Right lobe of liver (tissue), 6 donors: ENCODE measurements around the gene EPHB1. TPM values are rescaled to one million over a fixed set of nuclear protein-coding genes. Genes with fewer than 3 reads are reported as not detected.
"Not testable (repeated sequence)": the region's sequence is repeated elsewhere in the genome, so short reads cannot be mapped to it uniquely, and the experiment has no call there.

ENCODE experiments used
- ATAC-seq, 4 donors: fragments of 200-7000 bp; cut with Tn5 transposase; one replicate each; pipeline ENCODE4 v1.9.1; 2020; ENCODE audit warnings: mild to moderate bottlenecking in 4 of 4, moderate library complexity in 4 of 4
- DNase-seq, 3 donors: peaks; one replicate each; pipeline ENCODE4 v3.0.0-alpha.2; 2020
- H3K27ac ChIP-seq, 3 donors: fragments of 200-600 bp; one replicate each; pipeline ENCODE4 v1.8.0; 2022
- H3K27me3 ChIP-seq, 2 donors: fragments of 200-600 bp; one replicate each; pipeline ENCODE4 v1.8.0; 2022
- H3K36me3 ChIP-seq, 4 donors: fragments of 200-600 bp; sonication (generic) in 1 of 4; one replicate each; pipeline versions ENCODE4 v1.5.1 to v1.8.0; 2017 to 2022; ENCODE audit warnings: control low read depth in 1 of 4
- H3K4me1 ChIP-seq, 4 donors: fragments of 200-600 bp; sonication (generic) in 1 of 4; one replicate each; pipeline versions ENCODE4 v1.5.1 to v1.8.0; 2017 to 2022; ENCODE audit warnings: control low read depth in 1 of 4
- H3K4me3 ChIP-seq, 3 donors: fragments of 200-600 bp; one replicate each; pipeline ENCODE4 v1.8.0; 2022
- H3K9me3 ChIP-seq, 4 donors: fragments of 200-600 bp; sonication (generic) in 1 of 4; one replicate each; pipeline versions ENCODE4 v1.5.1 to v1.8.0; 2017 to 2022; ENCODE audit warnings: control low read depth in 1 of 4
- CTCF ChIP-seq, 4 donors: fragments of 200-600 bp in 3 of 4; fragments of 450-650 bp in 1 of 4; IDR thresholded peaks; one replicate each; pipeline versions ENCODE4 v1.5.1 to v1.8.0; 2016 to 2022; ENCODE audit warnings: antibody characterized with exemption in 4 of 4, mild to moderate bottlenecking in 2 of 4
- POLR2A ChIP-seq: fragments of 450-650 bp; IDR thresholded peaks from one replicate; pipeline ENCODE4 v1.6.1; 2017; ENCODE audit warnings: antibody characterized with exemption, mild to moderate bottlenecking
- WGBS: methylation state at CpG from one replicate; pipeline ENCODE4 v1.1.6; 2018; ENCODE audit warnings: low coverage, low lambda C conversion rate; ENCODE audit not compliant: insufficient coverage; ENCODE audit errors: missing lambda C conversion rate; 5-methylcytosine and 5-hydroxymethylcytosine counted together
- intact Hi-C, 2 donors: fragments of 100-400 bp; cut with DNase I; formaldehyde crosslinking; loops; one replicate each; pipeline versions ENCODE4 v1.11.2 to v1.14.1; 2022
- total RNA-seq, 6 experiments: library from RNA; depleted of rRNA in 2 of 6; stranded (reverse); fragments of >200 nt in 2 of 6; fragmentation: NEBNext Ultra II Directional in 3 of 6; extraction: Animal tissue kit (Norgen Biotek cat#: 25700) in 3 of 6; gene quantifications; one replicate each; pipeline versions ENCODE4 v1.1.0 to v1.2.4, GENCODE V29; 2016 to 2023
- donor health status: DM: no; HTN: yes; CAD: no.
- donor health status: DM: no; HTN: no; CAD: no.
- donor health status: DM: no; HTN: no; CAD: no.
- donor health status: DM: no; HTN: yes; CAD: no.
- donor health status: DM: no; HTN: yes; CAD: no.

EPHB1 gene
- total RNA-seq, 6 experiments from 2014 or later = 0.63 to 10.9 (median 1.8) TPM

- DNase-seq (no peak), ATAC-seq (no peak)
- Histone ChIP-seq H3K27ac (no peak overlapping the region), H3K36me3 (no peaks in the 10 kb centered on the region), H3K4me3 (no peak overlapping the region), H3K4me1 (no peaks in the 10 kb centered on the region), H3K9me3 (no peaks in the 10 kb centered on the region), H3K27me3 (no peaks in the 10 kb centered on the region)
- WGBS = 59% methylated on average over 7 of the region's 7 CpGs
- TF ChIP-seq CTCF (IDR thresholded peaks at IDR 0.05) = no peak
- TF ChIP-seq POLR2A = no peak
- intact Hi-C loops = no loop called here
Measured at GRCh38 chr3:135033737-135034136, 238.7 kb downstream of the EPHB1 start.

GRCh38 chr3:135034291-135034768 is 239.3 kb downstream of the EPHB1 start:
- TF ChIP-seq CTCF (IDR thresholded peaks at IDR 0.05) (no peak), POLR2A (no peak)
- Histone ChIP-seq H3K27me3 (no peaks in the 10 kb centered on the region), H3K4me1 (no peaks in the 10 kb centered on the region), H3K36me3 (no peaks in the 10 kb centered on the region), H3K27ac (no peak overlapping the region), H3K9me3 (no peaks in the 10 kb centered on the region), H3K4me3 (no peak overlapping the region)
- ATAC-seq (no peak), DNase-seq (no peak)
- 10% methylated on average over 2 of the region's 4 CpGs for WGBS
- intact Hi-C loops = no loop called here

GRCh38 chr3:135034891-135035440 is 239.9 kb downstream of the EPHB1 start:
- Histone ChIP-seq H3K27ac (no peak overlapping the region), H3K27me3 (no peaks in the 10 kb centered on the region), H3K4me1 (no peaks in the 10 kb centered on the region), H3K4me3 (no peak overlapping the region), H3K9me3 (no peaks in the 10 kb centered on the region), H3K36me3 (no peaks in the 10 kb centered on the region)
- ATAC-seq (no peak), DNase-seq (no peak)
- no peak for TF ChIP-seq POLR2A
- WGBS = 42% methylated on average over 2 of the region's 6 CpGs
- intact Hi-C loops = no loop called here

- Histone ChIP-seq H3K4me3 (no peak overlapping the region), H3K27me3 (no peaks in the 10 kb centered on the region), H3K9me3 (no peaks in the 10 kb centered on the region), H3K36me3 (no peaks in the 10 kb centered on the region), H3K27ac (no peak overlapping the region), H3K4me1 (no peaks in the 10 kb centered on the region)
- ATAC-seq (no peak), DNase-seq (no peak)
- intact Hi-C loops = no loop called here
- 59% methylated on average over 4 of the region's 5 CpGs for WGBS
- TF ChIP-seq POLR2A (no peak), CTCF (IDR thresholded peaks at IDR 0.05) (no peak)
Measured at GRCh38 chr3:135038186-135038585, 243.1 kb downstream of the EPHB1 start.

GRCh38 chr3:135039536-135039935 is 244.5 kb downstream of the EPHB1 start:
- no CpG with 5 or more reads among the region's 22 CpGs for WGBS
- intact Hi-C loops, H3K27me3 ChIP-seq, H3K4me3 ChIP-seq, H3K9me3 ChIP-seq, H3K27ac ChIP-seq, H3K36me3 ChIP-seq, ATAC-seq, DNase-seq, H3K4me1 ChIP-seq: not testable (repeated sequence)
